ENCODE data around the gene CREBBP. TPM values are rescaled to one million over a fixed set of nuclear protein-coding genes. Genes with fewer than 3 reads are reported as not detected.
A peak's percentile ranks its signal among the peaks of the same experiment; 100 is the strongest.

CREBBP gene
- total RNA-seq, 1 experiment from 2014 or later, result 79.1 TPM

DNA sequence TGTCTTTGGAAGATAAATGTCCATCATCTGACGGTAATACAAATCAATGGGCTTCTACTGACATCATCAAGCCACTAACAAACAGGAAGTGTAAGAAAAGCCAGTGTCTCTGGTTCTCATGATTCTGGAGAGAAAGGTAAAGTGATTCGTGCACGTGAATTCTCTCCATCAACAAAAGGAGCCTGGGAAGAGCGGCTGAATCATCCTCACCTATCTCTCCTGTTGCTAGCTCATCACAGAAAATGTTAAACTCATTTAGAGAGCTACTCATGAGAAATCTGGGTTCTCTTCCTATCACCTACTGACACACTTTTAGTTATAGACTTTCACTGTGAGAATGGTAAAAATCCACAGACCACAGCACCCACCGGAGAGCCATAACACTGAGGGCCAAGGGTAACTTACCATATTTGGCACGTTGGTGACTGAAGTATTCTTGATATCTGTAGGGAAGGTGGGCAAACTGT lies 70.3 kb downstream of the CREBBP start:
- no peak overlapping the region for H2BK120ac ChIP-seq (ENCODE audit: low read depth, low read length, poor library complexity, severe bottlenecking)
- no peak overlapping the region for H3K9ac ChIP-seq (ENCODE audit: extremely low read depth, insufficient read length, low read length)
- H3K27ac ChIP-seq (ENCODE audit: insufficient read length, low read depth, low read length), result no peak overlapping the region
- no peak overlapping the region for H2BK5ac ChIP-seq (ENCODE audit: insufficient read length, low read length)
- Mint-ChIP-seq H3K4me3 (no peak overlapping the region), H3K9me3 (no peaks in the 10 kb centered on the region), H3K27me3 (ENCODE audit: low read depth) (no peaks in the 10 kb centered on the region), H3K27ac (peak overlapping the region; percentile 22 to 75 (median 29); a peak in 3 of 7 replicates), H3K4me1 (peaks cover 35 to 43% of the 10 kb centered on the region in 2 experiments), H3K36me3 (ENCODE audit: insufficient read depth in 1 of 3, low read depth in 3 of 3) (peaks cover 13 to 34% (median 30%) of the 10 kb centered on the region in 3 experiments; a peak in 6 of 7 replicates)
- no peak overlapping the region for H4K8ac ChIP-seq (replicated peaks; ENCODE audit: insufficient read length, low read depth, low read length)
- no peak overlapping the region for H2BK15ac ChIP-seq (ENCODE audit: low read depth, low read length)
- no peak overlapping the region for H4K91ac ChIP-seq (ENCODE audit: insufficient read length, low read depth, low read length)
- H3K56ac ChIP-seq (ENCODE audit: insufficient read length, low read depth, low read length), result no peak overlapping the region
- no peak overlapping the region for H3K18ac ChIP-seq (ENCODE audit: insufficient read length, low read depth, low read length)
- H3K27me3 ChIP-seq (ENCODE audit: insufficient read depth, low read length), result no peaks in the 10 kb centered on the region
- H2AFZ ChIP-seq (ENCODE audit: low read length), result no peak overlapping the region
- no peak overlapping the region for H2AK5ac ChIP-seq (ENCODE audit: insufficient read length, low read length)
- H3K9me3 ChIP-seq (ENCODE audit: control insufficient read depth, low read depth, low read length), result no peaks in the 10 kb centered on the region
- H4K20me1 ChIP-seq (ENCODE audit: control insufficient read depth, insufficient read depth, insufficient read length), result peaks cover 3% of the 10 kb centered on the region
- no peaks in the 10 kb centered on the region for H3K23me2 ChIP-seq (ENCODE audit: insufficient read length, low read depth, low read length, poor library complexity, severe bottlenecking)
- no peak overlapping the region for H2BK12ac ChIP-seq (ENCODE audit: insufficient read length, low read depth, low read length)
- TF ChIP-seq, protein P1, sequence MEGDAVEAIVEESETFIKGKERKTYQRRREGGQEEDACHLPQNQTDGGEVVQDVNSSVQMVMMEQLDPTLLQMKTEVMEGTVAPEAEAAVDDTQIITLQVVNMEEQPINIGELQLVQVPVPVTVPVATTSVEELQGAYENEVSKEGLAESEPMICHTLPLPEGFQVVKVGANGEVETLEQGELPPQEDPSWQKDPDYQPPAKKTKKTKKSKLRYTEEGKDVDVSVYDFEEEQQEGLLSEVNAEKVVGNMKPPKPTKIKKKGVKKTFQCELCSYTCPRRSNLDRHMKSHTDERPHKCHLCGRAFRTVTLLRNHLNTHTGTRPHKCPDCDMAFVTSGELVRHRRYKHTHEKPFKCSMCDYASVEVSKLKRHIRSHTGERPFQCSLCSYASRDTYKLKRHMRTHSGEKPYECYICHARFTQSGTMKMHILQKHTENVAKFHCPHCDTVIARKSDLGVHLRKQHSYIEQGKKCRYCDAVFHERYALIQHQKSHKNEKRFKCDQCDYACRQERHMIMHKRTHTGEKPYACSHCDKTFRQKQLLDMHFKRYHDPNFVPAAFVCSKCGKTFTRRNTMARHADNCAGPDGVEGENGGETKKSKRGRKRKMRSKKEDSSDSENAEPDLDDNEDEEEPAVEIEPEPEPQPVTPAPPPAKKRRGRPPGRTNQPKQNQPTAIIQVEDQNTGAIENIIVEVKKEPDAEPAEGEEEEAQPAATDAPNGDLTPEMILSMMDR (conservative IDR thresholded peaks at IDR 0.05), result no peak
- no peak overlapping the region for H4K5ac ChIP-seq (ENCODE audit: insufficient read length, low read depth, low read length)
- peaks cover 35% of the 10 kb centered on the region for H3K79me1 ChIP-seq (ENCODE audit: insufficient read depth, low read depth, low read length, poor library complexity, severe bottlenecking)
- no peak overlapping the region for H3K14ac ChIP-seq (ENCODE audit: insufficient read depth, low read length)
- no peak for DNase-seq
- no peak overlapping the region for H2BK20ac ChIP-seq (ENCODE audit: low read depth, low read length, poor library complexity, severe bottlenecking)
- no CpG with 5 or more reads among the region's 6 CpGs for WGBS (ENCODE audit: extremely low coverage, insufficient read length, low lambda C conversion rate)
- H3K4ac ChIP-seq (ENCODE audit: low read depth, low read length), result no peak overlapping the region
- H3T11ph ChIP-seq (ENCODE audit: low read length), result no peak overlapping the region
- H3K4me1 ChIP-seq (ENCODE audit: insufficient read depth, low read length), result peaks cover 5% of the 10 kb centered on the region; the same call in 1 of the 2 replicates
- no peak overlapping the region for H3K23ac ChIP-seq (ENCODE audit: insufficient read length, low read depth, low read length)
- H3K4me2 ChIP-seq (ENCODE audit: insufficient read depth, insufficient read length, low read length), result no peak overlapping the region
- H3K79me2 ChIP-seq (ENCODE audit: insufficient read depth, low read length), result peaks cover 15% of the 10 kb centered on the region; the same call in 1 of the 2 replicates

All from H9 (cell line).